Heart left ventricle (tissue), 16 donors: ENCODE data around the gene SNX15. TPM values are rescaled to one million over a fixed set of nuclear protein-coding genes. Genes with fewer than 3 reads are reported as not detected.
A peak's percentile ranks its signal among the peaks of the same experiment; 100 is the strongest.

Experiments
- ATAC-seq, 4 donors: fragments of 200-7000 bp; cut with Tn5 transposase; one replicate each; pipeline ENCODE4 v1.9.1; 2020 to 2022; ENCODE audit warnings: moderate library complexity in 4 of 4, mild to moderate bottlenecking in 3 of 4, moderate number of reproducible peaks in 1 of 4
- DNase-seq, 5 donors: peaks; one replicate each; pipeline ENCODE4 v3.0.0-alpha.2; 2020
- H3K27ac ChIP-seq, 12 donors: fragments of 200-600 bp; sonication (generic) in 4 of 12; one replicate each; pipeline versions ENCODE4 v1.5.0 to v1.8.0; 2016 to 2022; ENCODE audit warnings: mild to moderate bottlenecking in 2 of 12
- H3K27me3 ChIP-seq, 9 donors: fragments of 200-600 bp; sonication (generic) in 2 of 9; one replicate each; pipeline versions ENCODE4 v1.5.1 to v1.8.0; 2016 to 2022; ENCODE audit warnings: mild to moderate bottlenecking in 3 of 9
- H3K36me3 ChIP-seq, 9 donors: fragments of 200-600 bp; sonication (generic) in 2 of 9; one replicate each; pipeline versions ENCODE4 v1.5.0 to v1.8.0; 2018 to 2022; ENCODE audit warnings: mild to moderate bottlenecking in 2 of 9
- H3K4me1 ChIP-seq, 12 donors: fragments of 200-600 bp; sonication (generic) in 4 of 12; one replicate each; pipeline versions ENCODE4 v1.5.0 to v1.8.0; 2016 to 2022; ENCODE audit warnings: mild to moderate bottlenecking in 3 of 12
- H3K4me3 ChIP-seq, 12 donors: fragments of 200-600 bp; sonication (generic) in 4 of 12; one replicate each; pipeline versions ENCODE4 v1.5.0 to v1.8.0; 2017 to 2022; ENCODE audit warnings: mild to moderate bottlenecking in 9 of 12, moderate library complexity in 4 of 12
- H3K9me3 ChIP-seq, 12 donors: fragments of 200-600 bp; sonication (generic) in 4 of 12; one replicate each; pipeline versions ENCODE4 v1.5.0 to v1.8.0; 2016 to 2022; ENCODE audit warnings: mild to moderate bottlenecking in 1 of 12
- CTCF ChIP-seq, 12 donors: fragments of 200-600 bp; sonication (generic) in 4 of 12; IDR thresholded peaks; one replicate each; pipeline versions ENCODE4 v1.5.0 to v1.8.0; 2018 to 2022; ENCODE audit warnings: antibody characterized with exemption in 12 of 12, mild to moderate bottlenecking in 5 of 12
- POLR2A ChIP-seq, 2 donors: fragments of 450-650 bp; IDR thresholded peaks; one replicate each; pipeline ENCODE4 v1.6.1; 2017; ENCODE audit warnings: antibody characterized with exemption in 2 of 2, mild to moderate bottlenecking in 2 of 2, moderate library complexity in 2 of 2
- WGBS, 4 donors: extraction: QIAGEN DNeasy Blood & Tissue Kit in 2 of 4; methylation state at CpG; one replicate each; pipeline versions ENCODE4 v1.1.5 to v1.1.7; 2013 to 2018; 5-methylcytosine and 5-hydroxymethylcytosine counted together
- intact Hi-C, 10 donors: fragments of 100-400 bp; cut with DNase I; formaldehyde crosslinking; loops; one replicate each; pipeline versions ENCODE4 v1.11.1 to v1.14.2; 2022
- polyA plus RNA-seq, 2 donors: library from polyadenylated mRNA; stranded (reverse); fragments of 200-250 nt; gene quantifications; one replicate each; pipeline ENCODE4 v1.2.3, GENCODE V29; 2013
- total RNA-seq, 9 donors: library from RNA; depleted of rRNA in 2 of 9; stranded (reverse); fragments of >200 nt in 2 of 9; fragmentation: NEBNext Ultra II Directional in 3 of 9; extraction: Animal tissue kit (Norgen Biotek cat#: 25700) in 3 of 9; gene quantifications; one replicate each; pipeline versions ENCODE4 v1.1.0 to v1.2.4, GENCODE V29; 2016 to 2023
- donor health status: ischemic (EF 13 %, LVEDD 7.1; RV severe dilation, severe dysfunction).
- donor health status: healthy with polysubstance abuse.
- donor health status: DM: no; HTN: yes; CAD: no.
- donor health status: DM: no; HTN: no; CAD: no.
- donor health status: ischemic (EF 25% LVEDD 6.9; RV normal size, moderate dysfunction).
- donor health status: ischemic (EF 25% LVEDD 5.7; RV mildly dilated, moderate dysfunction).
- donor health status: healthy.
- donor health status: DM: yes; HTN: yes; CAD: no.
- donor health status: ischemic (EF 35%, LVEDD 5.7; RV mildly dilated, moderate dysfunction).
- donor health status: nonischemic (EF 11% LVEDD 7.7; RV severe dilation, severe dysfunction).
- donor health status: DM: yes; HTN: yes; CAD: no.
- donor health status: PGD.
- donor health status: ischemic (EF 29% LVEDD 5.4; RV normal size, mild dysfunction).
- donor health status: nonischemic (EF 23%, LVEDD 6.1; RV moderate dilation, normal function).

Gene SNX15
- total and polyA plus RNA-seq, 11 donors, result 12.7 to 33.0 (median 17.9) TPM

DNA sequence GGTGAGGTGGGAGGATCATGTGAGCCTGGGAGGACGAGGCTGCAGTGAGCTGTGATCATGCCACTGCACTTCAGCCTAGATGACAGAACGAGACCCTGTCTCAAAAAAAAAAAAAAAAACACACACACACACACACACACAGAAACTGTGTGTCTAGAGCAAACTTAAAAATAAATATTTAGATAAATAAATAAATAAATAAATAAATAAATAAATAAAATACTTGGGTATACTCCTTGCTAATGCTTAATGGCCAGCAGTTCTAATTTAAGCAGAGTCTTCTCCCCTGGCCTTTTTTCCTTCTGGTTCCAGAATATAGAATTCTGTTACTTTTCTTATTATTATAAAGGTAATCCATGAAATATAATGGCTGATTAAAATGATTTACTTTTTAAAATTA, 18.4 kb upstream of the SNX15 start:
- DNase-seq (no peak), ATAC-seq (no peak)
- Histone ChIP-seq H3K9me3 (no peaks in the 10 kb centered on the region), H3K4me1 (peaks cover 0 to 13% (median 5%) of the 10 kb centered on the region in 12 donors), H3K27ac (no peak overlapping the region), H3K4me3 (no peak overlapping the region), H3K36me3 (no peaks in the 10 kb centered on the region), H3K27me3 (no peaks in the 10 kb centered on the region)
- 81 to 89% (median 88%) methylated on average over 2 of the region's 2 CpGs for WGBS, 4 donors
- TF ChIP-seq POLR2A (IDR thresholded peaks at IDR 0.05) (no peak), CTCF (IDR thresholded peaks at IDR 0.05) (no peak)
- intact Hi-C loops, result loop anchor here in 1 of 10 donors (10.0 kb wide), 1 partner anchor 164 kb away; the partner anchor contains the start of gene CDC42BPG

DNA sequence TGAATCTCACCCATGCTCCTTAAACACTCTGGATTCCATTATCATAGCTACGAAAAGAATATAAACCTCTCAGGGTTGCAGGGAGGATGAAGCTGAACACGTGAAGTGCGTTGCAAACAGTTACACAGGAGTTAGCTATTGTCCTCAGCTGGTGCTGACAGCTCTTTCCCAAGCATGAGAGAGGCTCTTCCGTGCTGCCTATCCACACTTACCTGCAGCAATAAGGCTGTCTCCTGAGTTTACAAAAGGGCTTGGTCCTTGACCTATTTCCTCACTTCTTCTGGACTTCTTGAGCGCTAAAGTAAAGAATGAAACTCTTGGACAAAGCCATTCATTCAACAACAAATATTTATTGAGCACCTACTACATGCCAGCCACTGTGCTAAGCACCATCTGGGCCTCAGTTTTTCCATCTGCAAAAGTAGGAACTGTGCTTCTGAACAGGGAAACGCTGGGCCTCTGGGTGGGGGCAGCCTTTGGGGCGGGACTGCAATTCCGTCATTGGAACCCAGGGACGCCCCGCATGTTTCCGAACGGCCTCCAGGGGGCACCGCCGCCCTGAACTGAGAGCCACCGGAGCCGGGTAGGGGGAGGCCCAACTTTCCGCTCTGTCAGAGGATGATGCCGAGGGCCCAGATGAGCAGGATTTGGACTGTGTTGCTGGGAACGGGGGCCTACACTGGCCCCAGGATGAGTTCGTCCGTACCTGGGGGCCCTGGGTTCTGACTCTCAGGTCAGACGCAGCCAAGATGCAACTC, 13.9 kb upstream of the SNX15 start:
- intact Hi-C loops, result loop anchor here (2.0 to 10.0 kb wide), 12 partner anchors 69 to 169 kb away; partner anchors contain the start of genes ZNHIT2 (in 5 of the 10), CDC42BPG (in 4 of the 10), CDCA5 (in 4 of the 10) and PPP2R5B (in 4 of the 10)
- peak overlapping the region; percentile 92 to 100 (median 99) for H3K27ac ChIP-seq
- peak; percentile 87 to 96 (median 92) for ATAC-seq
- peak overlapping the region; percentile 61 to 89 (median 80) for H3K4me3 ChIP-seq
- peaks cover 0 to 9% (median under 1%) of the 10 kb centered on the region in 9 donors for H3K36me3 ChIP-seq
- no peaks in the 10 kb centered on the region for H3K9me3 ChIP-seq
- H3K4me1 ChIP-seq, result peaks cover 0 to 30% (median 14%) of the 10 kb centered on the region in 12 donors
- no peaks in the 10 kb centered on the region for H3K27me3 ChIP-seq
- DNase-seq, result peak; percentile 92 to 94 (median 93)
- TF ChIP-seq POLR2A (IDR thresholded peaks at IDR 0.05) (no peak), CTCF (IDR thresholded peaks at IDR 0.05) (peak; percentile 49 to 85 (median 72))
- WGBS, 4 donors, result 13 to 20% (median 16%) methylated on average over 17 to 22 of the region's 22 CpGs

DNA sequence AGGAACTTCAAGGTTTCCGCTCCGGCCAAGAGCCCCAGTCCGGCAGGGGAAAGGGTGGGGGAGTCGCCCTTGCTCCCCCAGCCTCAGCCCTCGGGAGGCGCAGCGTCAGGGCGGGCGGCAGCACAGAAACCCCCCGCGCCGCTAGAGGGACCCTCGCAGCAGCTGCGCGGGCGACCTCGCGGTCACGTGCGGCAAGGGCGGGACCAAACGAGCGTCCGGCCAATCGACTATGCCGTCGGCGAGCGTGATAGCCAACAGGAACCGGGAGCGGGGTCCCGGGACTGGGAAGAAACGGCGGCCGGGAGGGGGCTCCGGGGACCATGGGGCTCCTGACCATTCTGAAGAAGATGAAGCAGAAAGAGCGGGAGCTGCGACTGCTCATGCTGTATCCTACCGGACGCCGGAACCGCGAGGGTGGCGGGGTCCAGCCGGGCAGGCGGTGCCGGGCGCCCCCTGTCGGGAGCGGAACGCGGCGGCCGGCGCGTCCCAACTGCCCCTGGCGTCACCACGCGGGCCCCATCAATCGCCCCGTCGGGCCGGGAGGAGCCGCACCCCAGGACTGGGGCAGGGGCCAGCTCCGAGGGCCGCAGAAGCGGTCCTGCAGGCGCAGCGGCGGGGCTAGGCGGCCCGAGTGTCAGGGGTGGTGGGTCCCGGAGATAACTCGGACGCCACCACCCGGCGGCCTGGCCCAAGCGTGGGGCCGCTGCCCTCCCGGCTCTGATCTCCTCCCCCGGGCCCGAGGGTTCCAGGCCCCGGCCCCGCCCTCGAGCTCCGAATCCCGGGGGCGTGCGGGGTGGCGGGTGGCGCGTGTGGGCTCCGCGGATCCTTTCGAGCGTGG, 13.1 kb upstream of the SNX15 start, which contains the start of gene ARL2:
TSS of gene ARL2 (plus strand) at position 273 of the 838 bp plus-strand sequence. CDS start at position 321, 48 bp downstream.
- TF ChIP-seq POLR2A (IDR thresholded peaks at IDR 0.05) (peak in 1 of 2 donors; percentile 26), CTCF (IDR thresholded peaks at IDR 0.05) (peak; percentile 63 to 89 (median 78))
- peak; percentile 85 to 95 (median 94) for ATAC-seq
- peaks cover 0 to 17% (median 9%) of the 10 kb centered on the region in 9 donors for H3K36me3 ChIP-seq
- H3K27me3 ChIP-seq, result no peaks in the 10 kb centered on the region
- DNase-seq, result peak; percentile 95 to 96 (median 95)
- 0 to 1% (median 0%) methylated on average over 27 to 96 of the region's 96 CpGs for WGBS, 4 donors
- H3K4me3 ChIP-seq, result peak within 1 kb of the TSS; percentile 61 to 89 (median 80)
- no peaks in the 10 kb centered on the region for H3K9me3 ChIP-seq
- H3K27ac ChIP-seq, result peak within 1 kb of the TSS; percentile 92 to 100 (median 99)
- peaks cover 0 to 30% (median 14%) of the 10 kb centered on the region in 12 donors for H3K4me1 ChIP-seq
- intact Hi-C loops, result loop anchor here (1.0 to 10.0 kb wide), 16 partner anchors 13 to 169 kb away; partner anchors contain the start of genes PPP2R5B (in 5 of the 10), ZNHIT2 (in 5 of the 10), CDC42BPG (in 4 of the 10) and CDCA5 (in 4 of the 10)
